OCI-LY3 (cell line): Measurements from ENCODE around the gene LDLRAD4.

Source experiments
- CTCF ChIP-seq: fragments of 200-600, 300-600 bp; sonication (generic); IDR thresholded peaks from 2 replicates; pipeline ENCODE4 v1.5.1; 2014; ENCODE audit warnings: antibody characterized with exemption, low read length, low read depth
- EZH2phosphoT487 ChIP-seq: fragments of 200-600 bp; shearing (Covaris generic); IDR thresholded peaks from 2 replicates; pipeline ENCODE4 v1.6.1; 2018; ENCODE audit warnings: antibody characterized with exemption, mixed run types, low read depth

GRCh38 chr18:13377496-13377895, 158.9 kb downstream of the LDLRAD4 start:
- TF ChIP-seq CTCF (no peak), EZH2phosphoT487 (no peak)
